ENCODE data around the gene NALCN. TPM values are rescaled to one million over a fixed set of nuclear protein-coding genes. Genes with fewer than 3 reads are reported as not detected.

The NALCN gene
- total RNA-seq, 1 donor from 2014 or later, result 1.1 TPM

DNA sequence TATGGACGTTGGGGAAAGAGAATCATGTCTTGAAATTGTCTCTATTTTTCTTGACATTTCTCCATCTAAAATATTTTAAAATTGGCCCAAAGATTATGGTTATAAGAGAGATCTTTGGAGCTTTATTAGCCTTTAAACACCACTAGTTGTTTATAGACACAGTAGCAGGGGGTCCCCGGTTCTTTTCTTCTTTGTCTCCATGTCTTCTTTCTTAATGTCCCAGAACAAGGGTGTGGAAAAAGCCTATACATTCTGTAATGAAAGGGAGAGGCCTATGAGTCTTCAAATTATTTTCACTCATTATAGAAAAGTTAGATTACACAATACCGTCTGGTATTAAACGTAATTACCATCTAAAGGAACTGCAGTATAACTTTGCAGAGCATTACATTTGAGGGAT is 300.0 kb downstream of the NALCN start:
- no peak for TF ChIP-seq EZH2 (IDR thresholded peaks at IDR 0.05; ENCODE audit: insufficient read depth, low read length)
- TF ChIP-seq, protein P1, sequence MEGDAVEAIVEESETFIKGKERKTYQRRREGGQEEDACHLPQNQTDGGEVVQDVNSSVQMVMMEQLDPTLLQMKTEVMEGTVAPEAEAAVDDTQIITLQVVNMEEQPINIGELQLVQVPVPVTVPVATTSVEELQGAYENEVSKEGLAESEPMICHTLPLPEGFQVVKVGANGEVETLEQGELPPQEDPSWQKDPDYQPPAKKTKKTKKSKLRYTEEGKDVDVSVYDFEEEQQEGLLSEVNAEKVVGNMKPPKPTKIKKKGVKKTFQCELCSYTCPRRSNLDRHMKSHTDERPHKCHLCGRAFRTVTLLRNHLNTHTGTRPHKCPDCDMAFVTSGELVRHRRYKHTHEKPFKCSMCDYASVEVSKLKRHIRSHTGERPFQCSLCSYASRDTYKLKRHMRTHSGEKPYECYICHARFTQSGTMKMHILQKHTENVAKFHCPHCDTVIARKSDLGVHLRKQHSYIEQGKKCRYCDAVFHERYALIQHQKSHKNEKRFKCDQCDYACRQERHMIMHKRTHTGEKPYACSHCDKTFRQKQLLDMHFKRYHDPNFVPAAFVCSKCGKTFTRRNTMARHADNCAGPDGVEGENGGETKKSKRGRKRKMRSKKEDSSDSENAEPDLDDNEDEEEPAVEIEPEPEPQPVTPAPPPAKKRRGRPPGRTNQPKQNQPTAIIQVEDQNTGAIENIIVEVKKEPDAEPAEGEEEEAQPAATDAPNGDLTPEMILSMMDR (IDR thresholded peaks at IDR 0.05; ENCODE audit: insufficient read depth, low read depth, low read length), result no peak
- Mint-ChIP-seq H3K36me3 (ENCODE audit: low read depth, unreplicated experiment) (no peaks in the 10 kb centered on the region), H3K27ac (ENCODE audit: unreplicated experiment) (no peak overlapping the region), H3K27me3 (ENCODE audit: low read depth, unreplicated experiment) (no peaks in the 10 kb centered on the region), H3K9me3 (ENCODE audit: unreplicated experiment) (no peaks in the 10 kb centered on the region), H3K4me1 (ENCODE audit: low read depth, unreplicated experiment) (no peaks in the 10 kb centered on the region), H3K4me3 (ENCODE audit: unreplicated experiment) (no peak overlapping the region)
- H3K27me3 ChIP-seq (ENCODE audit: insufficient read depth, low read length), result no peaks in the 10 kb centered on the region
- H3K36me3 ChIP-seq (ENCODE audit: insufficient read depth, low read length), result no peaks in the 10 kb centered on the region
- FAIRE-seq, result no peak
- H3K9me3 ChIP-seq (ENCODE audit: insufficient read depth, low read depth, low read length), result no peaks in the 10 kb centered on the region
- DNase-seq (ENCODE audit: low read depth), result no peak
- no peak overlapping the region for H3K4me3 ChIP-seq (ENCODE audit: insufficient read depth, low read depth, low read length)
- H3K4me2 ChIP-seq (ENCODE audit: low read length), result no peak overlapping the region
- no peaks in the 10 kb centered on the region for H3K79me2 ChIP-seq (ENCODE audit: insufficient read depth, low read length)
- H3K4me1 ChIP-seq (ENCODE audit: insufficient read depth, low read length), result no peaks in the 10 kb centered on the region
- H3K9ac ChIP-seq (ENCODE audit: low read length), result no peak overlapping the region
- no peak overlapping the region for H3K27ac ChIP-seq (ENCODE audit: low read depth, low read length)
- H4K20me1 ChIP-seq (ENCODE audit: insufficient read depth, low read length), result no peaks in the 10 kb centered on the region
- no peak overlapping the region for H2AFZ ChIP-seq (ENCODE audit: low read depth, low read length)

DNA sequence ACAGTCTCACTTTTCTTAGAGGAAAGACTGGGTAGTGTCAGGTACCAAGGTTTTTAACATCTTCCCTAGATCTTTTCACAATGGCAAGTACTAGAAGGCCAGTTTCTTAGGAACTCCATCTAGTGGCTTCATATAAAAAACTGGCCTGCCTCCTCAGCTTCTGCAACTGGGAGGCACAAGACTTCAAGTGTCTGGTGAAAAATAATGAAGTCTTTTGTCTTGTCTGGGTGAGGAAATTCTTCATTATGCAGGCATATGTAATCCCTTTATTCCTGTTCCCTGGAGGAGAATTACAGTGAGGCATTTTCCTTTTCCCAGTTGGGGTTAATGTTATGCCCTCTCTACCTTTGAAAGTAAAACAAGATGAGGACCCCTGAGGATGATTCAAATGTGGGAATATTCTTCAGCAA is 300.5 kb downstream of the NALCN start:
- H3K4me1 ChIP-seq (ENCODE audit: insufficient read depth, low read length), result no peaks in the 10 kb centered on the region
- Mint-ChIP-seq H3K4me1 (ENCODE audit: low read depth, unreplicated experiment) (no peaks in the 10 kb centered on the region), H3K36me3 (ENCODE audit: low read depth, unreplicated experiment) (no peaks in the 10 kb centered on the region), H3K27ac (ENCODE audit: unreplicated experiment) (no peak overlapping the region), H3K4me3 (ENCODE audit: unreplicated experiment) (no peak overlapping the region), H3K9me3 (ENCODE audit: unreplicated experiment) (no peaks in the 10 kb centered on the region), H3K27me3 (ENCODE audit: low read depth, unreplicated experiment) (no peaks in the 10 kb centered on the region)
- H3K9ac ChIP-seq (ENCODE audit: low read length), result no peak overlapping the region
- no peak overlapping the region for H3K27ac ChIP-seq (ENCODE audit: low read depth, low read length)
- H3K36me3 ChIP-seq (ENCODE audit: insufficient read depth, low read length), result no peaks in the 10 kb centered on the region
- H3K79me2 ChIP-seq (ENCODE audit: insufficient read depth, low read length), result no peaks in the 10 kb centered on the region
- H2AFZ ChIP-seq (ENCODE audit: low read depth, low read length), result no peak overlapping the region
- TF ChIP-seq, protein P1 (IDR thresholded peaks at IDR 0.05; ENCODE audit: insufficient read depth, low read depth, low read length), result peak; percentile 23
- TF ChIP-seq EZH2 (IDR thresholded peaks at IDR 0.05; ENCODE audit: insufficient read depth, low read length), result no peak
- DNase-seq (ENCODE audit: low read depth) (no peak), FAIRE-seq (no peak)
- no peak overlapping the region for H3K4me3 ChIP-seq (ENCODE audit: insufficient read depth, low read depth, low read length)
- H3K27me3 ChIP-seq (ENCODE audit: insufficient read depth, low read length), result no peaks in the 10 kb centered on the region
- H3K4me2 ChIP-seq (ENCODE audit: low read length), result no peak overlapping the region
- no peaks in the 10 kb centered on the region for H3K9me3 ChIP-seq (ENCODE audit: insufficient read depth, low read depth, low read length)
- no peaks in the 10 kb centered on the region for H4K20me1 ChIP-seq (ENCODE audit: insufficient read depth, low read length)

DNA sequence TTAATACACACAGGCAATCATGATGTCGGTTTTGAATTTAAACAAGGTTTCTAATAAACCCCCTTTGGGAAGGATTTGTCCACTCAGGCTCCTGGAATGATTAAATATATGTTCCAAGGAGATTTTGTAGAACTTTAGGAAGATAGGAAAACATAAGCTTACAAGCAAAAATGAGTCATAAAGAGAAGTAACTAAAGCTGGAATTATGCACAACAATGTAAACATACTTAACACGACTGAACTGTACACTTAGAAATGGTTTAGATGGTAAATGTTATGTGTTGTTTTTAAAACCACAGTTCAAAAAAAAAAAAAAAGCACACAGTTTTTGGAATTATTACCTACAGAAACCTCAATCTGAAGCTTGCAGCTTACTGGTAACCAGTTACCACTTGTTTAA is 304.4 kb downstream of the NALCN start:
- Histone ChIP-seq H3K9ac (ENCODE audit: low read length) (no peak overlapping the region), H4K20me1 (ENCODE audit: insufficient read depth, low read length) (no peaks in the 10 kb centered on the region), H3K4me1 (ENCODE audit: insufficient read depth, low read length) (no peaks in the 10 kb centered on the region), H3K4me2 (ENCODE audit: low read length) (no peak overlapping the region), H3K9me3 (ENCODE audit: insufficient read depth, low read depth, low read length) (no peaks in the 10 kb centered on the region), H3K79me2 (ENCODE audit: insufficient read depth, low read length) (no peaks in the 10 kb centered on the region), H3K36me3 (ENCODE audit: insufficient read depth, low read length) (no peaks in the 10 kb centered on the region), H3K27me3 (ENCODE audit: insufficient read depth, low read length) (no peaks in the 10 kb centered on the region), H2AFZ (ENCODE audit: low read depth, low read length) (no peak overlapping the region), H3K27ac (ENCODE audit: low read depth, low read length) (no peak overlapping the region), H3K4me3 (ENCODE audit: insufficient read depth, low read depth, low read length) (no peak overlapping the region)
- no peak for TF ChIP-seq EZH2 (IDR thresholded peaks at IDR 0.05; ENCODE audit: insufficient read depth, low read length)
- TF ChIP-seq, protein P1 (IDR thresholded peaks at IDR 0.05; ENCODE audit: insufficient read depth, low read depth, low read length), result no peak
- no peak overlapping the region for H3K4me3 Mint-ChIP-seq (ENCODE audit: unreplicated experiment)
- H3K36me3 Mint-ChIP-seq (ENCODE audit: low read depth, unreplicated experiment), result no peaks in the 10 kb centered on the region
- no peak for DNase-seq (ENCODE audit: low read depth)
- no peaks in the 10 kb centered on the region for H3K27me3 Mint-ChIP-seq (ENCODE audit: low read depth, unreplicated experiment)
- H3K27ac Mint-ChIP-seq (ENCODE audit: unreplicated experiment), result no peak overlapping the region
- no peaks in the 10 kb centered on the region for H3K4me1 Mint-ChIP-seq (ENCODE audit: low read depth, unreplicated experiment)
- H3K9me3 Mint-ChIP-seq (ENCODE audit: unreplicated experiment), result no peaks in the 10 kb centered on the region
- FAIRE-seq, result no peak

Measured in astrocyte (in vitro differentiated cells and primary cell).